Naive thymus-derived CD8-positive, alpha-beta T cell (primary cell): Measurements from ENCODE around the gene TBC1D5. TPM values are rescaled to one million over a fixed set of nuclear protein-coding genes. Genes with fewer than 3 reads are reported as not detected.

Experiments
- ATAC-seq, 2 donors: fragments of 150-1000 bp; cut with Tn5 transposase in 1 of 2; sonication (Bioruptor Pico), chemical (Tn5 transposase) in 1 of 2; 1 replicate in 1 of 2; 2 replicates in 1 of 2; pipeline ENCODE4 v1.10.0; 2021; ENCODE audit warnings: mild to moderate bottlenecking in 2 of 2, moderate library complexity in 2 of 2
- POLR2A ChIA-PET: fragments of 350-600 bp; sonication (Branson Sonifier 250); formaldehyde crosslinking; loops from one replicate; lab custom pipeline; 2021; ENCODE audit warnings: antibody characterized with exemption; lab: Charles Lee
- DNase-seq, 10 donors: peaks; one replicate each; pipeline versions ENCODE4 v3.0.0 to v3.0.0-alpha.2; 2020 to 2022
- H3K27ac Mint-ChIP-seq, 10 donors: one replicate each; pipeline ENCODE4 v1.8.0; 2020 to 2022; ENCODE audit warnings: mild to moderate bottlenecking in 10 of 10, mixed read lengths in 10 of 10, moderate library complexity in 4 of 10, inconsistent platforms in 1 of 10
- H3K27me3 Mint-ChIP-seq, 5 donors: one replicate each; pipeline ENCODE4 v1.8.0; 2021 to 2022; ENCODE audit warnings: mixed read lengths in 5 of 5
- H3K36me3 Mint-ChIP-seq, 3 donors: one replicate each; pipeline ENCODE4 v1.8.0; 2020 to 2022; ENCODE audit warnings: mixed read lengths in 3 of 3, mild to moderate bottlenecking in 2 of 3, inconsistent platforms in 1 of 3
- H3K4me1 Mint-ChIP-seq, 4 donors: one replicate each; pipeline ENCODE4 v1.8.0; 2021 to 2022; ENCODE audit warnings: mixed read lengths in 4 of 4
- H3K4me3 Mint-ChIP-seq, 10 donors: one replicate each; pipeline ENCODE4 v1.8.0; 2020 to 2022; ENCODE audit warnings: mild to moderate bottlenecking in 10 of 10, mixed read lengths in 10 of 10, moderate library complexity in 6 of 10, inconsistent platforms in 1 of 10
- H3K9me3 Mint-ChIP-seq, 9 donors: one replicate each; pipeline ENCODE4 v1.8.0; 2020 to 2022; ENCODE audit warnings: mixed read lengths in 9 of 9, mild to moderate bottlenecking in 3 of 9, inconsistent platforms in 1 of 9, moderate library complexity in 1 of 9
- polyA plus RNA-seq, 3 donors: library from polyadenylated mRNA; unstranded; fragments of 300-500 nt; fragmentation: Illumina TruSeq; gene quantifications; one replicate each; pipeline ENCODE4 v1.2.3, GENCODE V29; 2021
- total RNA-seq, 8 experiments: library from RNA in 2 of 8; stranded (reverse) in 2 of 8; gene quantifications; one replicate each; pipeline ENCODE4 v1.2.3 and lab custom pipeline; 2021 to 2026

Gene TBC1D5
- total and polyA plus RNA-seq, 5 experiments from 2014 or later, result 21.8 to 34.7 (median 27.2) TPM

DNA sequence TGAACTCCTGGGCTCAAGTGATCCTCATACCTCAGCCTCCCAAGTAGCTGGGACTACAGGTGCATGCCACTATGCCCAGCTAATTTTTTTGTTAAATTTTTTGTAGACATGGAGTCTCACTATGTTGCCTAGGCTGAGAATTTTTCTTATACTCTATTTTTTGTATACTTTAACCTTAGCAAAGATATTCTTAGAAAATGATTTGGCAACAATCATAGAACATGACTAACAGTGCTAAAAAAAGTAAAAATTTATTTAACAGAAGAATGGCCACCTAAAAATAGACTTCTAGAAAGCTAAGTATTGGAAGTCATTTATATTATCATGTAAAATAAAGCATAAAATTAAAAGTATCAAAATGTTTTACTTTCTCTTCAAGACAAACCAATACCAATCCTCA is 535.4 kb downstream of the TBC1D5 start:
- Mint-ChIP-seq H3K4me3 (no peak overlapping the region), H3K27ac (no peak overlapping the region), H3K36me3 (peaks cover 34 to 48% (median 42%) of the 10 kb centered on the region in 3 donors), H3K9me3 (peaks cover 0 to 25% (median 15%) of the 10 kb centered on the region in 9 donors), H3K27me3 (no peaks in the 10 kb centered on the region), H3K4me1 (peaks cover 0 to 1% (median under 1%) of the 10 kb centered on the region in 4 donors)
- POLR2A ChIA-PET, result no interaction called here
- no peak for DNase-seq
- no peak for ATAC-seq

DNA sequence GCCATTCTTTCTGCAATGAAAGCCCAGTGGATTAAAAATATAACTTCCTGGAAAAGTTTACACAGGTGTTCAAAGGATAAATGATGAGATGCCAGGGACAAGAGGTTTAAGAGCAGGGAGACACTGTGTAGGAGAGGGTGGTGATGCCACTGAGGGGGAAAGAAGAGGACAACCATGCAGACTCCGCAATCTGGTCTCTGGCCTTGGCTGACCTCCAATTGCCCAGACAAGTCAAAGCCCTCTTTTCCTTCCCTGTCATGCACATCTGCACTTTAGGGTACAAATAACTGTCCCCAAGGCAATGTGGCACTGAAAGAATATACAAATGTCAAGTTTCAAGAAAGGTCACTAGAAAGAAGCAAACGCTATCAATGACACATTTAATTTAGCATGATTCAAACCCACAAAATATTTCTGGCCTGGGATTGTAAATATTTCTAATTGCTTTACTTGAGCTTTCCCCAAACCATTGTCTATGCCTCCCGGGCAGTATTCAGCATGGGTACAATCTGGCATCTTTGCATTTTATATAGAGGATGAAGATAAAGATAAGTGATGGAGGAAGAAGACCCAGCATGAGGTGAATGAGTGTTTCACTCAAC is 538.3 kb downstream of the TBC1D5 start:
- Mint-ChIP-seq H3K9me3 (peaks cover 0 to 31% (median 18%) of the 10 kb centered on the region in 9 donors), H3K27me3 (no peaks in the 10 kb centered on the region), H3K36me3 (peaks cover 31 to 56% (median 37%) of the 10 kb centered on the region in 3 donors), H3K4me3 (no peak overlapping the region), H3K27ac (no peak overlapping the region), H3K4me1 (peaks cover 0 to 7% (median 2%) of the 10 kb centered on the region in 4 donors)
- POLR2A ChIA-PET, result no interaction called here
- ATAC-seq, result no peak
- DNase-seq, result no peak

DNA sequence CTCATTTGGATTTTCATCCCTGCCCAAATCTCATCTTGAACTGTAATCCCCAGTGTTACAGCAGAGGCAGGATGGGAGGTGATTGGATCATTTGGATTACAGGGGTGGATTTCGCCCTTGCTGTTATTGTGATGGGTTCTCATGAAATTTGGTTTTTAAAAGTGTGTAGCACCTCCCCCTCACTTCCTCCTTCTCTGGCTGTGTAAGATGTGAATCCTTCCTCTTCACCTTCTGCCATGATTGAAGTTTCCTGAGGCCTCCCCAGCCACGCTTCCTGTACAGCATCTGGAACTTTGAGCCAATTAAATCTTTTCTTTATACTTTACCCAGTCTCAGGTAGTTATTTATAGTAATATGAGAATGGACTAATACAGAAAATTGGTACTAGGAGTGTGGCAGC is 540.9 kb downstream of the TBC1D5 start:
- POLR2A ChIA-PET, result no interaction called here
- ATAC-seq (no peak), DNase-seq (no peak)
- H3K27ac Mint-ChIP-seq, result no peak overlapping the region
- peaks cover 0 to 7% (median 2%) of the 10 kb centered on the region in 4 donors for H3K4me1 Mint-ChIP-seq
- H3K36me3 Mint-ChIP-seq, result peaks cover 31 to 60% (median 41%) of the 10 kb centered on the region in 3 donors
- no peak overlapping the region for H3K4me3 Mint-ChIP-seq
- H3K9me3 Mint-ChIP-seq, result peaks cover 0 to 31% (median 18%) of the 10 kb centered on the region in 9 donors
- no peaks in the 10 kb centered on the region for H3K27me3 Mint-ChIP-seq

DNA sequence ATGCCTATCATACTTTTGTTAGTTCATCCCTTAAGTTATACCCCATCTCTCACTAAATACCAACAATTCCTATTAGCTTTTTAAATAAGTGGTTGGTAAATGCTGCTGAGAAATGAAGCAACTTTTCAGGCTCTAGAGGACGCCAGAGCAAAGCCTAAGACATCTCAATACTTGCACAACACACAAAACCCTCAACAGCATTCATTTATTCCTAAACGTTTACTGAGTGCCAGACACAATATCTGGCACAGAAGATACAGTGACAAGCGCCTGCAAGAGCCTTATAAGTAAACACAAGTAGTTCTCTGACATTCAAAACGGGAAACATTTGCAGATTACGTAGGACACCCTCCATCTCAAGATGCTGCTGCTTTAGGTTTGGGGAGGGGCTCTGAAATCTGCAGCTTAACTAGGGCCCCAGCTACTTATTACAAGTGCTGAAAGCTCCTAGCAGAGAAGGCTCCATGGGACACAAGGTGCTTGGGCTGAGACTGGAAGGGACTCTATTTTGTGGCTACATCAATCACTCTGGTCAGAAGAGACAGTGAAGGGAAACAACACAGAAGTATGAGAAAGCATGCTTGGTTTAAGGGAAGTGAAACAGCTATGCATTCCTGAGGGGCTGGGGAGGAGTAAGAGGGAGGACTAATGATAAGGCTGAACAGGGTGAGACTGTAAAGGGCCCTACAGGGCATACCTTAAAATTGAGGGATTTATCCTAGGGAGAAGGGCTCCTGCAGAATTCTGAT is 546.4 kb downstream of the TBC1D5 start:
- ATAC-seq, result peak in 1 of 2 donors; percentile 33

DNA sequence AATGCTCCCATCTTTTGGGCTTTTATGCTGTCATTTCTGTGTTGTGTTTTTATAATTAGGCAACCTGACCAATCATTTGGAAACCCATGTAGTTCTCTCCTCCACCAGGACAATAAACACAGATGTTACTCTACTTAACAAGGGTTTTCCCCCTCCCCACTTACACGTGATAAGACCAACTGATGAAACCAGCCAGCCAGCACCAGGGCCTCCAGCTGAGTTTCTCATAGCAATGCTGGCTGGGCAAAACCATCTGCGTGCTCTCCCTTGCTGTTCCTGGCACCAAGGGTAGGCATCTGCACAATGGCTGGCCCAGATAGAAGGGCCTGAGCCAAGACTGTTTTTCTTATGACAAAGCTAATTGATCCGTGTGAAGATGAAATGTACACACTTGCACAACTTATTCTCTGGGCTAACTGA is 547.2 kb downstream of the TBC1D5 start:
- no peak for ATAC-seq
- H3K27ac Mint-ChIP-seq, result no peak overlapping the region

More for the DNA sequence above, 546.4 kb downstream of the TBC1D5 start:
- H3K36me3 Mint-ChIP-seq, result peaks cover 0 to 17% (median 12%) of the 10 kb centered on the region in 3 donors
- no peak for DNase-seq
- peaks cover 0 to 24% (median 1%) of the 10 kb centered on the region in 4 donors for H3K4me1 Mint-ChIP-seq
- no peaks in the 10 kb centered on the region for H3K9me3 Mint-ChIP-seq
- H3K27me3 Mint-ChIP-seq, result no peaks in the 10 kb centered on the region
- POLR2A ChIA-PET, result no interaction called here
- peak overlapping the region in 1 of 10 donors; percentile 4 for H3K4me3 Mint-ChIP-seq
- peak overlapping the region in 3 of 10 donors; percentile 9 to 30 (median 22) for H3K27ac Mint-ChIP-seq

DNA sequence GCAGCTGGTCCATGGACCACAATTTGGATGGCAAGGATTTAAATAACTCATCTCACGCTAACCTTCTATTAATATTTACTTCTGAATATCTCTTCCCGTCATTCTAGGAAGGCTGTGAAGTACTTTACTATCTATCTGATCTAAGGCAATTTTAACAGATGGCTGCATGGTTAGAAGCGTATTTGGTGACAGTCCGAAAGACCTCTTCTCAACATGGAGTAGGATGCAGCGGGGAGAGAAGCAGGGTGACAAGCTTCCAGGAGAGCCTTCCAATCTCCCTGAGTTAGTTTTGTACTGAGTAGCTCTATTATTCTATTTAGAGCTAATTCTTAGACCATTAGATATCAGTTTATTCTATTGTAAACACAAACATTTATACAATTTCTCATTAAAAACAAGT is 548.3 kb downstream of the TBC1D5 start:
- H3K36me3 Mint-ChIP-seq, result peaks cover 0 to 10% (median 6%) of the 10 kb centered on the region in 3 donors
- H3K9me3 Mint-ChIP-seq, result no peaks in the 10 kb centered on the region
- POLR2A ChIA-PET, result interaction anchor here (0.6 kb wide), 1 partner anchor 365 kb away, joined by 3 read pairs; no protein-coding TSS in a partner anchor
- ATAC-seq, result no peak
- H3K4me3 Mint-ChIP-seq, result no peak overlapping the region
- H3K27me3 Mint-ChIP-seq, result no peaks in the 10 kb centered on the region
- H3K27ac Mint-ChIP-seq, result no peak overlapping the region
- peaks cover 0 to 34% (median 6%) of the 10 kb centered on the region in 4 donors for H3K4me1 Mint-ChIP-seq
- DNase-seq, result no peak

More for the DNA sequence above, 547.2 kb downstream of the TBC1D5 start:
- peak in 1 of 10 donors; percentile 21 for DNase-seq
- POLR2A ChIA-PET, result no interaction called here
- Mint-ChIP-seq H3K4me3 (peak overlapping the region in 1 of 10 donors; percentile 40), H3K27me3 (no peaks in the 10 kb centered on the region), H3K36me3 (peaks cover 0 to 10% (median 9%) of the 10 kb centered on the region in 3 donors), H3K4me1 (peaks cover 0 to 31% (median 6%) of the 10 kb centered on the region in 4 donors), H3K9me3 (no peaks in the 10 kb centered on the region)

DNA sequence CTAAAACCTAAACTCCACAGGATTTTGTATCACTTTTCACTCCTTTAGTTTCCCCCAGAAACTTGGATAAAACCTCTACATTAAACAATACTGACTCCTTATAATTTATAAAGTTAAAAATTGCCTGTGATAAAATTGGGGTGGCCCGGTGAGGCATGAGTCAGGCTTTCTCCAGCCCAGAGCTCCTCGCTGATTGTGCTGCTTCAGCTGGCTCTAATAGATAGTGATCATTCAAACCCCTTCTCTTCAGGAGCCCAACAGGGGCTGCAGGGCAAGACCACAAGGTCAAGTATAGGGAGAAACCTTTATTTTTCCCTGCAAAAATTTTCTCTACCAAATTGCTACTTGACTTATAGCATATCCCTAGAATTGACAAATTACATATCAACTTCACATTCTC is 549.4 kb downstream of the TBC1D5 start:
- H3K4me3 Mint-ChIP-seq, result no peak overlapping the region
- DNase-seq (no peak), ATAC-seq (no peak)
- H3K4me1 Mint-ChIP-seq, result peaks cover 0 to 34% (median 6%) of the 10 kb centered on the region in 4 donors
- POLR2A ChIA-PET, result no interaction called here
- no peak overlapping the region for H3K27ac Mint-ChIP-seq
- H3K36me3 Mint-ChIP-seq, result peaks cover 0 to 6% (median 0%) of the 10 kb centered on the region in 3 donors
- H3K27me3 Mint-ChIP-seq, result no peaks in the 10 kb centered on the region
- H3K9me3 Mint-ChIP-seq, result no peaks in the 10 kb centered on the region

DNA sequence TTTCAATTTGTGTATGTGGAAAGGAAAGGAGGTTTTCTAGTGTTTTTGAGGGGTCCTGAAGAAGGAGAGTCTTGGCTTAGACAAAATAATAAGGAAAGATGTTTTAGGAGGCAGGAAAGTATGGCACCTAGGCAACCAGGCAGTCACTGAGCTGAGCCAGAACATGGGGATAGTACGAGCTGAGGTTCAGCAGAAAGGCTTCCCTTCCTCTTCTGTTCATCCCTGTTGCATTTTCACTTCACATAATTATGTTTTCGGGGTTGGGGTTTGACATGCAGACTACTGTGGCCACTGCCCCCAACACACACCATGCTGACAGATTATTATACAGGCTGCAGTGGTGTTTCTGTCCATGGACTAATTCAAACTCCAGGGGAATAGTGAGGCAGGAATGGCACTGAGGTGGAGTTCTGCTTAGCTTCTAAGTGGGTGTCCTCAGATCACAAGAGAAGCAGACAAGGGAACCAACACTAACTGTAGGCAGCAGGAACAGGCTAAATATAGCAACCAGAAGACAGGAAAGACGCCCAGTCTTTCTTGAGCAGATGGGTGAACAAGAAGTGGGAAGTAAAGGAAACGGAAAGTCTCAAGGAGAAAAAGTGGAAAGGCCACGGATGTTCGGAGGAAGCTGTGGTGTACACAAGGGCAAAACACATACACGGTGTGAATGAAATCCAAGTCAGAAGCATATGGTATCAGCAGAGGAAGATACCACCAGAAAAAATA is 551.9 kb downstream of the TBC1D5 start:
- Mint-ChIP-seq H3K9me3 (no peaks in the 10 kb centered on the region), H3K4me1 (peaks cover 0 to 28% (median 6%) of the 10 kb centered on the region in 4 donors), H3K27me3 (no peaks in the 10 kb centered on the region), H3K4me3 (peak overlapping the region in 1 of 10 donors; percentile 21), H3K36me3 (peaks cover 0 to 3% (median 2%) of the 10 kb centered on the region in 3 donors), H3K27ac (peak overlapping the region in 1 of 10 donors; percentile 15)
- POLR2A ChIA-PET, result no interaction called here
- ATAC-seq (no peak), DNase-seq (no peak)

DNA sequence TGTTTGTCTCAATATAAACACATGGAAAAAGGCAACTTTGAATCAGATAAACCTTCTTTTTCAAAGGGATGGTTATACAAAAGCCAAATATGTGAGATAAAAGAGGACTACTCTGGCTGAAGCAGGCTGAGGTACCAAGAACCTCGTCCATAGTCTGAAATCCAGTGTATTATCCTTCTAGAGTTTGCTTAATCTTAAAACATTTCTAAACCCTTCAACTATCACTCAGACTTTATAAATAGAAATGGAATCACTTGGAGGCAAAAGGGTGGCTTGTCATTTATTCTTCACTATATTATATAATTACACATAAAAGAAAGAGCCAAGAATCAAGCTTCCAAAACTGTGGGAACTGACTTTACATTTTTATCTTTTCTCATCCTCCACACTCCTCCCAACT is 554.1 kb downstream of the TBC1D5 start:
- POLR2A ChIA-PET, result no interaction called here
- DNase-seq (no peak), ATAC-seq (no peak)
- Mint-ChIP-seq H3K36me3 (peaks cover 0 to 19% (median 17%) of the 10 kb centered on the region in 3 donors), H3K4me3 (no peak overlapping the region), H3K27me3 (no peaks in the 10 kb centered on the region), H3K9me3 (no peaks in the 10 kb centered on the region), H3K27ac (no peak overlapping the region), H3K4me1 (peaks cover 0 to 23% (median 6%) of the 10 kb centered on the region in 4 donors)

DNA sequence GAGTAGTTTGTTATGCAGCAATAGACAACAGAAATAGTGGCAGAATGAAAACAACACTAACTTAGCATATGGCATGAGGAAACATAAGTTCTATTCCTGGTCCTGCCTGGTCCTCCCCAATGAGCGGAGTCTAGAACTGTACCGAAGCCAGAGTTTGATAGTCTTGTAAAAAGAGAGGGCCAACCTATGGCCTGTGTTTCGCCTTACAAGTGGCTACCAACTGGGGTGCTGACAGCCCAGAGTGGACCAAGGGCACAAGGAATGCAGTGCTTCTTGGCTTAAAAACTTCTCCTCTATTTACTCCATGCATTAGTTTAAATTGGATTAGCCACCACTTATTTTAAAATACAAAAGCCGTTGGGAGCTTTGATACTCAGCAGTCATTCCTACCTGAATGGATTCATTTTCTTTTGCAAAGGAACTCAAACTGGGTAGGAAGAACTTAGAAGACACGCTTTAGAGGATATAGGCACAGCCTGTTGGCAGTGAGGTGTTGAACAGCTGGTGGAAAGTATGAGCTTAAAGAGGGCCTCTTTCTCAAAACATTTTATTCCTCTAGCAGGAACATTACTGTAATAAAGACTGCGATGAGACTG is 554.7 kb downstream of the TBC1D5 start:
- Mint-ChIP-seq H3K4me1 (peaks cover 3 to 29% (median 10%) of the 10 kb centered on the region in 4 donors), H3K27me3 (no peaks in the 10 kb centered on the region), H3K36me3 (peaks cover 0 to 24% (median 21%) of the 10 kb centered on the region in 3 donors), H3K27ac (no peak overlapping the region), H3K4me3 (no peak overlapping the region), H3K9me3 (no peaks in the 10 kb centered on the region)
- DNase-seq (no peak), ATAC-seq (no peak)
- POLR2A ChIA-PET, result no interaction called here

DNA sequence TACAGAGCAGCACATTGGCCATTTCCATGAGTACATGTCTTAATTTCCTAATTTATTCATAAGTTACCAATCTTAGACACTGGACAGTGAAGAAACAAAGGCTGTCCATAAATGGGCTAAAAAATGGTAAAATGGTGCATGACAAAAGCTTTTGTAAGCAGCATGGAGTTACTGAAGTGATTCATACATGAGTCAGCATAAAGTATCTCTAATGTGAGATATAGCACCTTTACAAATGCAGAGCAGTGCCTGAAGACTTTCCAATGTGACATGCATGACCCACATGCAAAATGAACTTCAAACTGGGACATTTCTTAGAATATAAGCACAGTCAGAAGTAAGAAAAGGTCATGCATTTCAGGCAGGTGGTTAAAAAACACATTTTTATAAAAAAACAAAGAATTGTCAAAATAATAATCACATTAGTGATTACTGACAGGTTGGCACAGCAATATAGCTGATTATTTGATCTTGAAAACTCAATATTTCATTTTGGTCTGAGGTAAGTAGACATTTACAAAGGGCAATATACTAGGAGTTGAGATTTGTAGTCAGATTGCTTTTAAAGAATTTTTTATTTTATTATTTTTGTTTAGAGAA is 558.4 kb downstream of the TBC1D5 start:
- POLR2A ChIA-PET, result no interaction called here
- DNase-seq (no peak), ATAC-seq (no peak)
- Mint-ChIP-seq H3K4me3 (no peak overlapping the region), H3K27me3 (no peaks in the 10 kb centered on the region), H3K27ac (peak overlapping the region in 1 of 10 donors; percentile 43), H3K4me1 (peaks cover 6 to 39% (median 12%) of the 10 kb centered on the region in 4 donors), H3K36me3 (peaks cover 0 to 36% (median 18%) of the 10 kb centered on the region in 3 donors), H3K9me3 (no peaks in the 10 kb centered on the region)

DNA sequence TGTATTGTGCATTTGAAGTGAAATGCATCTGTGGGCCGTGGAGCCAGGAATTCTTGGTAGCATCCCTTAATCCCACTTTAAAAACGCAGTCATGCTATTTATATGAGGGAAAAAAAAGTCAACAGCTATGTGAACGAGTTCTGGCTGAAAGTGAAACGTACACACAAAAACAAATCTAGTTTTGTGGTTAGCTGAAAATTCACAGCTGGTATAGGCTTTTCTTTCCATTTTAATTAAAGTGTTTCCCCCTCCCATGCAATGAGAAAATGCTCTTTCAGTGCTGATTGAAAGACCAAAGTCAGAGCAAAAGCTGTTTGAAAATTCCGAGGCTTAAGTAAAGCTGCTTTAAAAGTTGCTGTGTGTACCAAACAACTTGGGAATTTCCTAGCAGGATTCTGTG is 560.3 kb downstream of the TBC1D5 start:
- peaks cover 0 to 40% (median 21%) of the 10 kb centered on the region in 3 donors for H3K36me3 Mint-ChIP-seq
- DNase-seq (no peak), ATAC-seq (no peak)
- H3K4me1 Mint-ChIP-seq, result peaks cover 6 to 36% (median 12%) of the 10 kb centered on the region in 4 donors
- peak overlapping the region in 2 of 10 donors; percentile 24 to 31 for H3K27ac Mint-ChIP-seq
- H3K9me3 Mint-ChIP-seq, result no peaks in the 10 kb centered on the region
- H3K4me3 Mint-ChIP-seq, result peak overlapping the region in 1 of 10 donors; percentile 11
- no peaks in the 10 kb centered on the region for H3K27me3 Mint-ChIP-seq
- POLR2A ChIA-PET, result no interaction called here
